K562 (cell line): ENCODE measurements around the gene SVEP1. TPM values are rescaled to one million over a fixed set of nuclear protein-coding genes. Genes with fewer than 3 reads are reported as not detected.

ENCODE experiments used
- ATAC-seq: fragments of 200-7000 bp; cut with Tn5 transposase; 3 replicates; pipeline ENCODE4 v1.9.1; 2020; ENCODE audit warnings: moderate library complexity
- BruUV-seq: library from RNA; stranded (reverse); fragments of 400-500 nt; replicated peaks from 2 replicates; lab custom pipeline; 2021; lab: Mats Ljungman, UMichigan
- CTCF ChIA-PET: fragments of 300-600 bp; formaldehyde crosslinking; extraction: SDS; loops from one replicate; lab custom pipeline; 2021; ENCODE audit warnings: low intra/inter-chr PET ratio; lab: Yijun Ruan, JAX
- POLR2A ChIA-PET: fragments of 300-600, 350-650 bp; sonication (Branson Sonifier 250); formaldehyde crosslinking; extraction: SDS; loops from one replicate; lab custom pipeline; 2021; ENCODE audit warnings: antibody characterized with exemption, inconsistent platforms; lab: Yijun Ruan, JAX
- DNase-seq, 4 experiments: peaks; one replicate each; pipeline versions ENCODE4 v3.0.0 to v3.0.0-alpha.2; 2011 to 2018; ENCODE audit warnings: low spot score in 3 of 4, mixed read lengths in 3 of 4; ENCODE audit errors: extremely low read depth in 1 of 4
- FAIRE-seq: peaks from 2 replicates; lab custom pipeline; 2011; peaks lifted over from hg19 to GRCh38; lab: Jason Lieb, UNC
- H2AFZ ChIP-seq: 2 replicates; pipeline ENCODE4 v1.6.0; 2011; ENCODE audit warnings: low read depth, low read length, control low read depth, inconsistent platforms
- H3K27ac ChIP-seq: fragments of 200-600 bp; 3 replicates; pipeline ENCODE4 v1.8.0; 2011; ENCODE audit warnings: low read depth, mild to moderate bottlenecking, control low read depth, inconsistent platforms, low read length, moderate library complexity, mixed read lengths; ENCODE audit errors: extremely low read depth
- H3K27me3 ChIP-seq, 2 experiments: fragments of 300-600 bp in 1 of 2; 2 replicates in 1 of 2; 3 replicates in 1 of 2; pipeline versions ENCODE4 v1.6.0 to v1.8.0; 2011; ENCODE audit warnings: inconsistent platforms in 2 of 2, low read length in 2 of 2, mild to moderate bottlenecking in 1 of 2, mixed read lengths in 1 of 2, moderate library complexity in 1 of 2; ENCODE audit not compliant: control insufficient read depth in 2 of 2, insufficient read depth in 2 of 2
- H3K36me3 ChIP-seq: fragments of 300-600 bp; 3 replicates; pipeline ENCODE4 v1.8.0; 2011; ENCODE audit warnings: mild to moderate bottlenecking, low read length, inconsistent platforms; ENCODE audit not compliant: control insufficient read depth, insufficient read depth
- H3K4me1 ChIP-seq, 2 experiments: fragments of 200-600 bp in 1 of 2; replicated peaks in 1 of 2; 2 replicates in 1 of 2; 3 replicates in 1 of 2; pipeline versions ENCODE4 v1.5.1 to v1.8.0; 2011; ENCODE audit warnings: inconsistent platforms in 2 of 2, low read length in 2 of 2, mild to moderate bottlenecking in 1 of 2, mixed read lengths in 1 of 2, moderate library complexity in 1 of 2; ENCODE audit not compliant: control insufficient read depth in 2 of 2, insufficient read depth in 2 of 2
- H3K4me2 ChIP-seq: 2 replicates; pipeline ENCODE4 v1.6.1; 2011; ENCODE audit warnings: low read length, control low read depth, inconsistent platforms, mixed read lengths; ENCODE audit not compliant: insufficient read depth
- H3K4me3 ChIP-seq: fragments of 200-600 bp; sonication (generic), shearing (Covaris generic); 2 replicates; pipeline ENCODE4 v1.5.1; 2016; ENCODE audit warnings: control low read depth, inconsistent platforms
- H3K79me2 ChIP-seq: fragments of 200-600 bp; 3 replicates; pipeline ENCODE4 v1.8.0; 2011; ENCODE audit warnings: low read length, inconsistent platforms; ENCODE audit not compliant: control insufficient read depth, insufficient read depth
- H3K9ac ChIP-seq, 2 experiments: 2 replicates each; pipeline versions ENCODE4 v1.6.0 to v1.6.1; 2011; ENCODE audit warnings: low read depth in 2 of 2, low read length in 2 of 2, control low read depth in 1 of 2, inconsistent platforms in 1 of 2, mild to moderate bottlenecking in 1 of 2, mixed read lengths in 1 of 2; ENCODE audit not compliant: insufficient read depth in 1 of 2
- H3K9me1 ChIP-seq: one replicate; pipeline ENCODE4 v1.6.0; 2011; ENCODE audit warnings: inconsistent platforms, mild to moderate bottlenecking, low read length, moderate library complexity; ENCODE audit not compliant: control insufficient read depth, insufficient read depth
- H3K9me3 ChIP-seq: replicated peaks from 2 replicates; pipeline ENCODE4 v1.5.1; 2011; ENCODE audit warnings: low read depth, low read length, inconsistent platforms; ENCODE audit not compliant: control insufficient read depth, insufficient read depth
- H4K20me1 ChIP-seq: replicated peaks from 2 replicates; pipeline ENCODE4 v1.6.1; 2011; ENCODE audit warnings: low read length, inconsistent platforms, mixed read lengths; ENCODE audit not compliant: control insufficient read depth, insufficient read depth
- CEBPB ChIP-seq: fragments of 450-650 bp; IDR thresholded peaks from 2 replicates; pipeline ENCODE4 v1.6.1; 2016; ENCODE audit warnings: missing genetic modification characterization, missing compliant biosample characterization
- PHB ChIP-seq: fragments of 250-450 bp; sonication (Bioruptor Pico); IDR thresholded peaks from 2 replicates; pipeline ENCODE4 v1.5.0; 2021
- ZBTB17 ChIP-seq: fragments of 450-650 bp; formaldehyde crosslinking; IDR thresholded peaks from 2 replicates; pipeline ENCODE4 v1.4.0; 2020; ENCODE audit warnings: mild to moderate bottlenecking
- ZNF584 ChIP-seq: fragments of 200-800 bp; sonication (Bioruptor generic); IDR thresholded peaks from 2 replicates; pipeline ENCODE4 v1.6.1; 2016; ENCODE audit warnings: low read depth, mild to moderate bottlenecking, missing genetic modification characterization, missing compliant biosample characterization
- WGBS: fragments of 100-300 bp; shearing (Covaris generic); methylation state at CpG from one replicate; pipeline ENCODE4 v1.1.6; 2016; ENCODE audit warnings: low coverage, mixed read lengths; ENCODE audit not compliant: insufficient coverage; ENCODE audit errors: missing lambda C conversion rate; 5-methylcytosine and 5-hydroxymethylcytosine counted together
- in situ Hi-C: fragments of 300-500 bp; cut with MboI; formaldehyde crosslinking; loops from 4 replicates; pipeline ENCODE4 v1.15.0; 2018; ENCODE audit warnings: inconsistent platforms, mixed read lengths
- intact Hi-C: fragments of 100-400 bp; cut with micrococcal nuclease; formaldehyde crosslinking; loops from 2 replicates; pipeline ENCODE4 v1.14.2; 2022
- polyA plus RNA-seq, 8 experiments: library from polyadenylated mRNA; depleted of rRNA in 4 of 8; stranded (reverse) in 5 of 8; unstranded in 3 of 8; fragments of >200 nt; fragmentation: Nextera tagmentation in 2 of 8; fragmentation: Illumina TruSeq in 1 of 8; extraction: Ambion mirVana in 2 of 8; extraction: Trizol in 1 of 8; gene quantifications; 2 replicates each; pipeline versions ENCODE4 v1.2.1 to v1.2.3, GENCODE V29; 2011 to 2014; ENCODE audit warnings: inconsistent platforms in 1 of 8, missing spikeins in 1 of 8
- total RNA-seq, 7 experiments: library from RNA; depleted of rRNA in 6 of 7; stranded (reverse); fragments of >200 nt in 6 of 7; fragmentation: Illumina TruSeq in 2 of 7; extraction: Trizol in 2 of 7; gene quantifications; 2 replicates each; pipeline versions ENCODE4 v1.2.1 to v1.2.3, GENCODE V29; 2011 to 2021; ENCODE audit warnings: low replicate concordance in 1 of 7
- TF ChIP-seq, protein P1 (sequence below), 2 experiments: fragments of 450-650 bp; IDR thresholded peaks; 2 replicates each; pipeline ENCODE4 v1.6.1; 2018; ENCODE audit warnings: mild to moderate bottlenecking in 2 of 2, low read depth in 1 of 2; ENCODE audit not compliant: partially characterized antibody in 2 of 2
- TF ChIP-seq, protein P2 (sequence below): sonication (generic); formaldehyde crosslinking; IDR thresholded peaks from 2 replicates; pipeline ENCODE4 v1.8.0; 2022; ENCODE audit warnings: missing genetic modification reagents, mild to moderate bottlenecking, moderate library complexity, borderline replicate concordance

The SVEP1 gene
- total and polyA plus RNA-seq, 9 of the 15 experiments (the other 6 are each of a cell fraction or from before 2014, with no cell fraction given): 0.20 to 0.84 (median 0.43) TPM

DNA sequence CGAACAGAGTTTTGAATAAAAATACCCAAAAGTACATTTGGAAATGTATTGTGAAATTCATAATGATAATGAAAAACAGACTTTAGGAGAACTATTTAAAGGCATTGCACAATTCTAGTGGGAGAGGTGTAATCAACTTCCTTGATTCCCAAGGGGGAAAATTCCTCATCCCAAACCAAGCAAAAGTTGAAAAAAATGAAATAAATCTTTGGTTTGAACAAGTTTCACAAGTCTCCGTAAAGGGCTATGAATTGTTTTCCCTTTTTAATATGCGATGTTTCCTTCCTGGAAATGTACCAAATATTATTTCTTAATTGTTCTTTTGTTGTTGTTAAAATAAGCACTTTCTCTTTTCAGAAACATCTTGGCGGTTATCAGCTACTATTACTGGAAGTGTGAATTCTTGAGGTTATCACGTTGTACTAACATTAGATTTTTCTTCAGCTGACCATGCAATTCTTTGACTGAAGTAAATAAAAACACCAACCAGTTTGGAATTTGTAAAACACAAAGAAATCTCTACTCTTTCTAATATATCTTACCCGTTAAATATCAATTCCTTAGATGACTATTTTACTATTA, 59.3 kb downstream of the SVEP1 start:
- no TSS peak for BruUV-seq
- Histone ChIP-seq H3K27ac (no peak overlapping the region), H3K9ac (no peak overlapping the region), H3K4me3 (no peak overlapping the region), H2AFZ (no peak overlapping the region), H3K4me2 (no peak overlapping the region), H3K9me1 (no peaks in the 10 kb centered on the region), H3K4me1 (no peaks in the 10 kb centered on the region), H4K20me1 (no peaks in the 10 kb centered on the region), H3K27me3 (no peaks in the 10 kb centered on the region), H3K9me3 (no peaks in the 10 kb centered on the region), H3K36me3 (no peaks in the 10 kb centered on the region), H3K79me2 (no peaks in the 10 kb centered on the region)
- POLR2A ChIA-PET: no interaction called here
- intact Hi-C loops: no loop called here
- CTCF ChIA-PET: no interaction called here
- in situ Hi-C loops: no loop called here
- WGBS: 0% methylated on average over 6 of the region's 6 CpGs
- DNase-seq (no peak), FAIRE-seq (no peak), ATAC-seq (no peak)
- TF ChIP-seq CEBPB (peak; percentile 49), ZNF584 (CRISPR knock-in tag) (no peak), ZBTB17 (CRISPR knock-in tag) (no peak), PHB (CRISPR knock-in tag) (no peak)
- TF ChIP-seq, protein P1, sequence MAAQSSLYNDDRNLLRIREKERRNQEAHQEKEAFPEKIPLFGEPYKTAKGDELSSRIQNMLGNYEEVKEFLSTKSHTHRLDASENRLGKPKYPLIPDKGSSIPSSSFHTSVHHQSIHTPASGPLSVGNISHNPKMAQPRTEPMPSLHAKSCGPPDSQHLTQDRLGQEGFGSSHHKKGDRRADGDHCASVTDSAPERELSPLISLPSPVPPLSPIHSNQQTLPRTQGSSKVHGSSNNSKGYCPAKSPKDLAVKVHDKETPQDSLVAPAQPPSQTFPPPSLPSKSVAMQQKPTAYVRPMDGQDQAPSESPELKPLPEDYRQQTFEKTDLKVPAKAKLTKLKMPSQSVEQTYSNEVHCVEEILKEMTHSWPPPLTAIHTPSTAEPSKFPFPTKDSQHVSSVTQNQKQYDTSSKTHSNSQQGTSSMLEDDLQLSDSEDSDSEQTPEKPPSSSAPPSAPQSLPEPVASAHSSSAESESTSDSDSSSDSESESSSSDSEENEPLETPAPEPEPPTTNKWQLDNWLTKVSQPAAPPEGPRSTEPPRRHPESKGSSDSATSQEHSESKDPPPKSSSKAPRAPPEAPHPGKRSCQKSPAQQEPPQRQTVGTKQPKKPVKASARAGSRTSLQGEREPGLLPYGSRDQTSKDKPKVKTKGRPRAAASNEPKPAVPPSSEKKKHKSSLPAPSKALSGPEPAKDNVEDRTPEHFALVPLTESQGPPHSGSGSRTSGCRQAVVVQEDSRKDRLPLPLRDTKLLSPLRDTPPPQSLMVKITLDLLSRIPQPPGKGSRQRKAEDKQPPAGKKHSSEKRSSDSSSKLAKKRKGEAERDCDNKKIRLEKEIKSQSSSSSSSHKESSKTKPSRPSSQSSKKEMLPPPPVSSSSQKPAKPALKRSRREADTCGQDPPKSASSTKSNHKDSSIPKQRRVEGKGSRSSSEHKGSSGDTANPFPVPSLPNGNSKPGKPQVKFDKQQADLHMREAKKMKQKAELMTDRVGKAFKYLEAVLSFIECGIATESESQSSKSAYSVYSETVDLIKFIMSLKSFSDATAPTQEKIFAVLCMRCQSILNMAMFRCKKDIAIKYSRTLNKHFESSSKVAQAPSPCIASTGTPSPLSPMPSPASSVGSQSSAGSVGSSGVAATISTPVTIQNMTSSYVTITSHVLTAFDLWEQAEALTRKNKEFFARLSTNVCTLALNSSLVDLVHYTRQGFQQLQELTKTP (IDR thresholded peaks at IDR 0.05; ENCODE audit: low read depth in 1 of 2, partially characterized antibody in 2 of 2): no peak
- TF ChIP-seq, protein P2, sequence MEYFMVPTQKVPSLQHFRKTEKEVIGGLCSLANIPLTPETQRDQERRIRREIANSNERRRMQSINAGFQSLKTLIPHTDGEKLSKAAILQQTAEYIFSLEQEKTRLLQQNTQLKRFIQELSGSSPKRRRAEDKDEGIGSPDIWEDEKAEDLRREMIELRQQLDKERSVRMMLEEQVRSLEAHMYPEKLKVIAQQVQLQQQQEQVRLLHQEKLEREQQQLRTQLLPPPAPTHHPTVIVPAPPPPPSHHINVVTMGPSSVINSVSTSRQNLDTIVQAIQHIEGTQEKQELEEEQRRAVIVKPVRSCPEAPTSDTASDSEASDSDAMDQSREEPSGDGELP: no peak
